ENCODE measurements around the gene ITIH3.
A peak's percentile ranks its signal among the peaks of the same experiment; 100 is the strongest.

The ITIH3 gene

GRCh38 chr3:52795298-52795900 is 803 bp downstream of the ITIH3 start:
- no peak for DNase-seq

- DNase-seq = no peak
Measured at GRCh38 chr3:52796411-52796810, 1.8 kb downstream of the ITIH3 start.

GRCh38 chr3:52798376-52798977 is 3.9 kb downstream of the ITIH3 start:
- DNase-seq = no peak

GRCh38 chr3:52798978-52799476 is 4.4 kb downstream of the ITIH3 start:
- DNase-seq = no peak

GRCh38 chr3:52800079-52800478 is 5.5 kb downstream of the ITIH3 start:
- no peak for DNase-seq

- DNase-seq = no peak
Measured at GRCh38 chr3:52801839-52802238, 7.2 kb downstream of the ITIH3 start.

- DNase-seq = no peak
Measured at GRCh38 chr3:52805270-52806039, 10.9 kb downstream of the ITIH3 start.

- DNase-seq = no peak
Measured at GRCh38 chr3:52809149-52809548, 14.6 kb downstream of the ITIH3 start.

GRCh38 chr3:52809662-52810377 is 15.2 kb downstream of the ITIH3 start:
- no peak for DNase-seq

- no peak for DNase-seq
Measured at GRCh38 chr3:52810923-52811322, 16.3 kb downstream of the ITIH3 start.

GRCh38 chr3:52811452-52812011 is 16.9 kb downstream of the ITIH3 start:
- DNase-seq = no peak

GRCh38 chr3:52813810-52814209 is 19.2 kb downstream of the ITIH3 start:
- no peak for DNase-seq

- no peak for DNase-seq
Measured at GRCh38 chr3:52816199-52816598, 21.6 kb downstream of the ITIH3 start.

GRCh38 chr3:52816654-52817053 is 22.1 kb downstream of the ITIH3 start:
- no peak for DNase-seq

- no peak for DNase-seq
Measured at GRCh38 chr3:52817221-52817620, 22.6 kb downstream of the ITIH3 start.

GRCh38 chr3:52817860-52818259 is 23.3 kb downstream of the ITIH3 start:
- DNase-seq = no peak

- DNase-seq = no peak
Measured at GRCh38 chr3:52819936-52820335, 25.3 kb downstream of the ITIH3 start.

- peak; percentile 18 for DNase-seq
Measured at GRCh38 chr3:52820736-52821135, 26.1 kb downstream of the ITIH3 start.

- no peak for DNase-seq
Measured at GRCh38 chr3:52822363-52822762, 27.8 kb downstream of the ITIH3 start.

GRCh38 chr3:52824037-52824436 is 29.4 kb downstream of the ITIH3 start:
- DNase-seq = no peak

GRCh38 chr3:52827441-52827840 is 32.8 kb downstream of the ITIH3 start:
- no peak for DNase-seq

- DNase-seq = no peak
Measured at GRCh38 chr3:52827866-52828376, 33.3 kb downstream of the ITIH3 start.

GRCh38 chr3:52829482-52829881 is 34.9 kb downstream of the ITIH3 start:
- no peak for DNase-seq
